HuH-7.5 (cell line): ENCODE results near the gene YES1.
"Not testable (repeated sequence)": the region's sequence is repeated elsewhere in the genome, so short reads cannot be mapped to it uniquely, and the experiment has no call there.

Experiments used
- DNase-seq: peaks from one replicate; pipeline ENCODE4 v3.0.0; 2011; ENCODE audit warnings: low spot score

Gene YES1

DNA sequence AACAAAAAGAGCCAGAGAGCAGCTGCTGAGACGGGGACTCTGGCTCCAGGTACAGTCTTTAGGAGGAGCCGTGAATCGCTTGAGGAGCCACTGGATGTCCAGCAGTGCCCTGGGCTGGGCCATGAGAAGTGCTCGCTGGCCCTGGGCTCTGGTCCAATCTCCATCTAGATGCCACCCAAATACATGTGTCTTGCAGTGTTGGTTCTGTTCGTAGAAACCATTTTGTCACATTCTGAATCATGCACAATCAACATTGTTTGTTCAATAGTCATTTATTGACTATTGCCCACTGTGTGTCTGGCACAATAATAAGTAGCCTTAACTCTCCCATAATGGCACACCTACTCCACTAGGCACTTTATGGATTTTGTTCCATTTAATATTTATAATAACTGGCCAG lies 128.5 kb downstream of the YES1 start:
- no peak for DNase-seq

- DNase-seq = peak; percentile 55
Measured at GRCh38 chr18:682833-683232, 129.2 kb downstream of the YES1 start.

DNA sequence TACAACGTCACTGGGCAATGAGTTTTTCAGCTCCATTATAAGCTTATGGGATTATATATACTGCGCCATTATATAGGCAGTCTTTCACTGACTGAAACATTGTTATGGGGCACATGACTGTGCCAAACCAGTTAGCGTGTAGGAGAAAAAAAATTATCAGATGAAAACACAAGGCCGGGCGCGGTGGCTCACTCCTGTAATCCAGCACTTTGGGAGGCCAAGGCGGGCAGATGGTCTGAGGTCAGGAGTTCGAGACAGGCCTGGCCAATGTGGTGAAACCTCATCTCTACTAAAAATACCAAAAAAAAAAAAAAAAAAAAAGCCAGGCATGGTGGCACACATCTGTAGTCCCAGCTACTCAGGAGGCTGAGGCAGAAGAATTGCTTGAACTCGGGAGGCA lies 129.6 kb downstream of the YES1 start:
- not testable (repeated sequence) for DNase-seq

GRCh38 chr18:681985-682384 lies 130.1 kb downstream of the YES1 start:
- DNase-seq = no peak

GRCh38 chr18:680392-680791 lies 131.7 kb downstream of the YES1 start:
- no peak for DNase-seq

- no peak for DNase-seq
Measured at GRCh38 chr18:679516-679915, 132.5 kb downstream of the YES1 start.

- no peak for DNase-seq
Measured at GRCh38 chr18:678482-679182, 133.4 kb downstream of the YES1 start.

- no peak for DNase-seq
Measured at GRCh38 chr18:677951-678381, 134.1 kb downstream of the YES1 start.

DNA sequence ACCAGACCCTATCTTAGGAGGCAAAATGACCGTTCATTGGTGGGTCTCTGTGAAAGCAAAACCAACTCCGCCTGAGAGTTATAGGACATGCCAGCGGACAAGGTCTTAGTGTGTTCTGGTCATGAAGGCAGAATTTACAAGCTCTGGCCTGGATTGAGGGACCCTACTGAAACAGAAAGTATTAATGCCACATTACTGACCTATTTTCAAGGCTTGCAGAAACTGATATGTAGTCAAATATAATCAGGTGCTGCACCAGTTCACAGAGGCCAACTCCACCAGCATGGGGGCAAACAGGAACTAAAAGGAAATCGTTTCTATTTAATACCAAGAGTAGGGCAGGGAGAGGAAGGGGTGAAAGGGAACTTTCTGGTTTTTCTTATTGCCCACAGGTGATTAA lies 134.9 kb downstream of the YES1 start:
- DNase-seq = no peak

DNA sequence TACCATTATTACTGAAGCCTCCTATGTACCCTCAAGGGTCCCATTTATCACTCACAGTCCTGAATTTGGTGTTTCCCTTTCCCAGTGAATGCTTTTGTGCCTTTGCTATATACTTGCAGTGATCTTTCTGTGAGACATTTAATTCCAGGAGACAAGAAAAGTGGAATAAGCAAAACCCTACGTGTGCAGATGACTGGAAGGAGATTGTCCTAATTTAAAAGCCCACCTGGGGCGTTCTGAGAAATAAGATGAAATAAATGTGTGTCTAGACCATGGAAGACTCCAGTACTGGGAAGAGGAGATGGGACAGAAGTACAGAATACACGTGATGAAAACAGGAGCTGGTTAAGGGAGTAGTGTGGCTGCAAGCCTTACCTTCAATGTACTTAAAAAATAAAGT lies 135.3 kb downstream of the YES1 start:
- DNase-seq = no peak

DNA sequence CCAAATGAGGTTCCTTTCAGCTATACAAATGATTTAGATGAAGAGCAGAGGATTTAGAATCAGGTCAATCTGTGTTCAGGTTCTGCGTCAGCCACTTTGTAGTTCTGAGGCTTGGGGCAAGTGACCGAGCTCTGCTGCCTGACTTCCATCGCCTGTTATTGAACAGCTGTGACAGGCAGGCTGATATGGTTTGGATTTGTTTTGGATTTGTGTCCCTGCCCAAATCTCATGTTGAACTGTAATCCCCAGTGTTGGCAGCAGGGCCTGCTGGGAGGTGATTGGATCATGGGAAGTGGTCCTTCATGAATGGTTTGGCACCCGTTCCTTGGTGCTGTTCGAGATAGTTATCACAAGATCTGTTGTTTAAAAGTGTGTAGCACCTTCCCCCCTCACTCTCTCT lies 136.0 kb downstream of the YES1 start:
- no peak for DNase-seq

- DNase-seq = no peak
Measured at GRCh38 chr18:675307-675706, 136.7 kb downstream of the YES1 start.

GRCh38 chr18:673769-674168 lies 138.3 kb downstream of the YES1 start:
- DNase-seq = no peak

DNA sequence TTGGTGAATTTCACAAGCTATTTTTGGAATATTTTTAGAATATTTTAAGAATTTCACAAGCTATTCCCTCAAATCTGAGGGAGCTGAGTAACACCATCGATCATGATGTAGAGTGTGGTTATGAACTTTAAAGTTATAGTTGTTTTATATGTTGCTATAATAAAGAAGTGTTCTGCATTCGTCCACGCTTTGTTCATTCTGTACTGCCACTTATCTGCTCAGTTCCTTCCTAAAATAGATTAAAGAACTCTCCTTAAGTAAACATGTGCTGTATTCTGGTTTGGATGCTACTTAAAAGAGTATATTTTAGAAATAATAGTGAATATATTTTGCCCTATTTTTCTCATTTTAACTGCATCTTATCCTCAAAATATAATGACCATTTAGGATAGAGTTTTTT lies 138.7 kb downstream of the YES1 start:
- no peak for DNase-seq
